ENCODE data around the gene BRSK2.

BRSK2 gene

DNA sequence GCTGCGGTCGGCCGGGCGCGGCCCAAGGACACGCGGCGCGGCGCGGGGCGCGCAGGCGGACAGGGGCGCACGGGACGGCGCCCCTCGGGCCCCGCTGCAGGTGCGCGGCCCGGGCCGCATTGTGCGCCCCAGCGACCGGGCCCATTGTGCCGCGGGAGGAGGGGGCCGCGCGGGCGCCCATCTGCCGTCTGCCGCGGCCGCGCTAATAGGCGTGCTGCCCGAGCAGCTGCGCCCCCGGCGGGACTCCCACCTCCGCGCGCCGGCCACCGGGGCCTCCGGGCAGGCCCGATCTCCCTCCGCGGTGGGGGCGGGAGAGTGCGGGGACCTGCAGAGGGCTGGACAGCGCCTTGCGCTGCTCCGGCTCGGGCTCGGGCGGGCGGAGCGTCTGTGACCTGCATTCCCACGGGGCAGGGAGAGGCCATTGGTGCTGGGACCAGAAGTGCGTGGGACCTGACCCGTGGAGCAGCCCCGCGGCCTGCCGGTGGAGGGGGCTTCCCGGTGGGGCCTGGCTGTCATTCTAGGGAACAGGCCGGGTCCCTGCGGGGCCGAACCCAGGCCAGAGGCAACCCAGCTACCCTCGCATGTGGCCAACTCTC lies 933 bp downstream of the BRSK2 start:
- TF ChIP-seq, protein P1, sequence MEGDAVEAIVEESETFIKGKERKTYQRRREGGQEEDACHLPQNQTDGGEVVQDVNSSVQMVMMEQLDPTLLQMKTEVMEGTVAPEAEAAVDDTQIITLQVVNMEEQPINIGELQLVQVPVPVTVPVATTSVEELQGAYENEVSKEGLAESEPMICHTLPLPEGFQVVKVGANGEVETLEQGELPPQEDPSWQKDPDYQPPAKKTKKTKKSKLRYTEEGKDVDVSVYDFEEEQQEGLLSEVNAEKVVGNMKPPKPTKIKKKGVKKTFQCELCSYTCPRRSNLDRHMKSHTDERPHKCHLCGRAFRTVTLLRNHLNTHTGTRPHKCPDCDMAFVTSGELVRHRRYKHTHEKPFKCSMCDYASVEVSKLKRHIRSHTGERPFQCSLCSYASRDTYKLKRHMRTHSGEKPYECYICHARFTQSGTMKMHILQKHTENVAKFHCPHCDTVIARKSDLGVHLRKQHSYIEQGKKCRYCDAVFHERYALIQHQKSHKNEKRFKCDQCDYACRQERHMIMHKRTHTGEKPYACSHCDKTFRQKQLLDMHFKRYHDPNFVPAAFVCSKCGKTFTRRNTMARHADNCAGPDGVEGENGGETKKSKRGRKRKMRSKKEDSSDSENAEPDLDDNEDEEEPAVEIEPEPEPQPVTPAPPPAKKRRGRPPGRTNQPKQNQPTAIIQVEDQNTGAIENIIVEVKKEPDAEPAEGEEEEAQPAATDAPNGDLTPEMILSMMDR (conservative IDR thresholded peaks at IDR 0.05): no peak
- H3K27ac ChIP-seq: peak overlapping the region; percentile 97

- H3K27ac ChIP-seq: peak overlapping the region; percentile 97
- TF ChIP-seq, protein P1 (conservative IDR thresholded peaks at IDR 0.05): no peak
These were observed 1.7 kb downstream of the BRSK2 start for GRCh38 chr11:1391165-1392075.

GRCh38 chr11:1392111-1392510 lies 2.4 kb downstream of the BRSK2 start:
- TF ChIP-seq, protein P1 (conservative IDR thresholded peaks at IDR 0.05): no peak
- peak overlapping the region; percentile 97 for H3K27ac ChIP-seq

- TF ChIP-seq, protein P1 (conservative IDR thresholded peaks at IDR 0.05): no peak
These were observed 2.8 kb downstream of the BRSK2 start for GRCh38 chr11:1392561-1392960.

GRCh38 chr11:1393038-1393710 lies 3.4 kb downstream of the BRSK2 start:
- peak overlapping the region; percentile 97; the same call in 1 of the 2 replicates for H3K27ac ChIP-seq
- TF ChIP-seq, protein P1 (conservative IDR thresholded peaks at IDR 0.05): no peak

More at GRCh38 chr11:1392561-1392960, 2.8 kb downstream of the BRSK2 start:
- H3K27ac ChIP-seq: peak overlapping the region; percentile 97

DNA sequence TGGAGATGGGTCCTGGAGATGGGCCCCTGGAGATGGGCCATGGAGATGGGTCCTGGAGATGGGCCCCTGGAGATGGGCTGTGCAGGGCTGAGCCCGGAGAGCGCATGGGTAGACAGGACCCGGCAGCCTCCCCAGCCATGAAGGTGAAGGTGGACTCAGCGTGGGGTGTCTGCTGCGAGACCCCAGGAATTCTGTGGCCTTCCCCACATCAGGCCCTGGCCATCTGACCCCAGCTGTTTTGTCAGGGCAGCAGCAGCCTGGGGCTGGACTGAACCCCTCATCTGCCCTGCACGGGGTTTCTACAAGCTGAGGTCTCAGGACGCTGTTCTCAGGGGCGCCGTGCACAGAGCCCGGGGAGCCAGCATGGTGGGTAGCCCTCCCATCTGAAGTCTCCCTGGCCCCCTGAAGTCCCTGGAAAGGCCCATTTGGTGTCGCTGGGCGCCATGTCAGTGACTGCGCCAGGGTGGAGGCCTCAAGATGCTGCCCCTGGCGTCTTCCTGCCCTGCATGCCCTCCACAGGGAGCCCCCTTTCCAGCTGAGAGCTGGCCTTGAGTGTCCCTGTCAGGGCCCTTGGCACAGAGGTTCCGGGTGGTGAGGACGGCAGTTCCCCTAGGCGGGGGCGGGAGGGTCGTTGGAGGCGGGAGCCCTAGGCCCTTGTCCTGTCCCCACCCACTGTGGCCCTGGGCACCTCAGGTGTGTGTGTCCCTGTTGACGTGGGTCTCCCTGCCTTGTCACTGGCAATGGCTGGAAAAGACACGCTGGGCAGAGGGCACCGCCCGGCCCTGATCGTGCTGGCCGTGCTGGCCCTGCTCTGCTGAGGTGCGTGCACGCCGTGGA lies 5.4 kb downstream of the BRSK2 start:
- TF ChIP-seq, protein P1 (conservative IDR thresholded peaks at IDR 0.05): no peak
- H3K27ac ChIP-seq: no peak overlapping the region

All from VCaP (cell line).